HG02981 (cell line): Measurements from ENCODE around the gene SBK2.
A peak's percentile ranks its signal among the peaks of the same experiment; 100 is the strongest.

Experiments used
- ATAC-seq: cut with Tn5 transposase; IDR thresholded peaks from one replicate; pipeline ENCODE4 v1.9.1; 2021; ENCODE audit warnings: mild to moderate bottlenecking, moderate library complexity; ENCODE audit not compliant: unreplicated experiment

SBK2 gene

DNA sequence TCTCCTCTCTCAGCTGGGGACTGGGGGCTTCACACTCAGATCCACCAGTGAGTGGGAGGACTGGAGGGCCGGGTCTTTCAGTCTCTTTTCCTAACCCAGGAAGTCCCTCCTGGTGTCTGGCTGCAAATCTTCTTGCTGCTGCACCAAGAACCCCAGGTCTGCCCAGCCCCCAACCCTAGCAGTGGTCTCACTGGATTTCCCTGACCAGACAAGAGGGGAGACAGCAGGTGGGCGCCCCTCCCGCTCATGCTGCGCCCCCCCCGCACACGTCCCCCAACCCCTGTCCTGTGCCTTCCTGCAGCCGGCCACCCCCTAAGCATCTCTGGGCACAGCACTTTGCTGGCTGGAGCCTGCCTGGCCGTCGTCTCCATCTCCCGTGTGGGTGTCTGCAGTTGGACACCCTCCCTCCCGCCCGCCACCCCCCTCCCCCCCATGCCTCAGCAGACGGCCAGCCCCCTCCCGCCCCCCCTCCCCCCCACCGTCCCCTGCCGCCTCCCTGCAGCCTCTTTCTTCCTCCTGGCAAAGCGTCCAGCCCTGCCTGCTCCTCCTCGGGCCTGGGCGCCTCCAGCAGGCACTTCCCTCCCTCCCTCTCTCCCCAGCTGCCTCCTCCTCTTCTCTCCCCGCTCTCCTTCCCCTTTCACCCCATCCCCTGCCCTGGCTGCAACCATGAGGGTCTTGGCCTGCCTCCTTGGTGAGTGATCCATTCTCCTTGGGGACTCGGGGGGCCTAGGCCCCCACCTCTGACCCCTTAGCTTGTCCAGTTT is 48.8 kb downstream of the SBK2 start, which contains the start of gene SSC5D:
TSS of gene SSC5D (plus strand) at position 513 of the 764 bp plus-strand sequence. CDS start at position 667, 154 bp downstream.
- ATAC-seq, result no peak

DNA sequence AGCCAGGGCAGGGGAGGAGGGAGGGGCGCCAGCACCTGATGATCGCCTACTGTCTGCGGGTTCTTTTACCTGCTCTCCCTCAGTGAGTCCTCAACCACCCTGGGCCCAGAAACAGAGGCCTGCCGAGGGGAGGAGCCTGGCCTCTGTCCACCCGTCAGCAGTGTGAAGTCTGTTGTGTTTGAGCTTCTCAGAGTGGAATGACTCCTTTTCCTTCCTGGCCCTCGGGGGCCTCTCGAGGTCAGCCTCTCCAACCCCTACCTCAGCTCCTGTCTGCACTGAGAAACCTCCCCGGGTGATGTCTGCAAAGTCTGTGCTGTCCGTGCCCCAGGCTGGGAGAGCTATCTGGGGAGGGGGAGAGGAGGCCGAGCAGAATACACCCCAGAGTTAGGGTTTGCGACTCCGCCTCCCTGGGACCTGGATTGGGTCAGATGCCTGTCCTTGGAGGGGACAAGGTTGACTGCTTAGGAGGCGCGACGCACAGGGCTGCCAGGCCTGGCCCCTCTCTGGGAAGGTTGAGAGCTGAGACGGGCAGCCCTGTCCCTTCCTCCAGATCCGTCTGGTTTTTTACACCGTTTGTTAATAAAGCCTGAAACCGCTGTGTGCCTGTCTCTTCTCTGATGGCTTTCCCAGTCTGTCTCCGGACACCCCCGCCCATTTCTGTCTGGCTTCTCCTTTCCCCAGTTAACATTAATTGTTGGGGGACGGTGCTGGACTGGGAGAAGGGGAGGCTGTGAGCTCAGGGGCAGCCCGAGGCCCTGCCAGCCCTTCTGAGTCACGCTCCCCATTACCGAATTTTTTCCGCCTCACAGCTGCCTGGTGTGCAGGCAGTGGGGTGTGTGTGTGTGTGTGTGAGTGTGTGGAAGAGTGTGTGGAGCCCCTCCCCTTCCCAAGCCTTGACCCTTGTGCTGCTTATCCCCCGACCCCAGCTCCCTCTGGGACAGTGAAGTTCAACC is 49.7 kb downstream of the SBK2 start:
- ATAC-seq, result no peak

DNA sequence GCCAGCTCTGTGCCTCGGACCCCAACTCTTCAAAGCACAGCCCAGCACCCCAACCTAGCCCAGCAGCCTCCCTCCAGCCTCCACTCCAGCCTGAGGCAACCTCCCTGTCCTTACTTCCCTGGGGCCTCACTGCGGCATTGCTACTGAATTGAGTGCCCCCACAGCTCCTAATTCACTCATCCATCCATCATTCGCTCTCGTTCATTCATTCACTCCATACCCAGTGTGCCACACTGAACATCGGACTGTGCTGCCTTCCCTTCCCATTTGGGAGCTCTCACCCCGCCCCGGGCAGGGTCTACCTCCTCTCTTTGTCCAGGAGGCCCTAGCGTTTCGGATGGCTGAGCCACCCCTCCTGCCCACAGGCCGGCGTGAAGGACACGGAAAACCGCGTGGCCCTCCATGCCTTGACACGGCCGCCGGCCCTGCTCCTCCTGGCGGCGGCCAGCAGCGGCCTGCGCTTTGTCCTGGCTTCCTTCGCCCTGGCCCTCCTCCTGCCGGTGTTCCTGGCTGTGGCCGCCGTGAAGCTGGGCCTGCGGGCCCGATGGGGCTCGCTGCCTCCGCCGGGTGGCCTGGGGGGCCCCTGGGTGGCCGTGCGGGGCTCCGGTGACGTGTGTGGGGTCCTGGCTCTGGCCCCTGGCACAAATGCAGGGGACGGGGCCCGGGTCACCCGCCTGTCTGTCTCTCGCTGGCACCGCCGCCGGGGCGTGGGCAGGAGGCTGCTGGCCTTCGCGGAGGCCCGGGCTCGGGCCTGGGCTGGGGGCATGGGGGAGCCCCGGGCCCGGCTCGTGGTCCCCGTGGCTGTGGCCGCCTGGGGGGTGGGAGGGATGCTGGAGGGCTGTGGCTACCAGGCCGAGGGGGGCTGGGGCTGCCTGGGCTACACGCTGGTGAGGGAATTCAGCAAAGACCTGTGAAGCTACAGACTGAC is 50.6 kb downstream of the SBK2 start:
- ATAC-seq, result no peak

DNA sequence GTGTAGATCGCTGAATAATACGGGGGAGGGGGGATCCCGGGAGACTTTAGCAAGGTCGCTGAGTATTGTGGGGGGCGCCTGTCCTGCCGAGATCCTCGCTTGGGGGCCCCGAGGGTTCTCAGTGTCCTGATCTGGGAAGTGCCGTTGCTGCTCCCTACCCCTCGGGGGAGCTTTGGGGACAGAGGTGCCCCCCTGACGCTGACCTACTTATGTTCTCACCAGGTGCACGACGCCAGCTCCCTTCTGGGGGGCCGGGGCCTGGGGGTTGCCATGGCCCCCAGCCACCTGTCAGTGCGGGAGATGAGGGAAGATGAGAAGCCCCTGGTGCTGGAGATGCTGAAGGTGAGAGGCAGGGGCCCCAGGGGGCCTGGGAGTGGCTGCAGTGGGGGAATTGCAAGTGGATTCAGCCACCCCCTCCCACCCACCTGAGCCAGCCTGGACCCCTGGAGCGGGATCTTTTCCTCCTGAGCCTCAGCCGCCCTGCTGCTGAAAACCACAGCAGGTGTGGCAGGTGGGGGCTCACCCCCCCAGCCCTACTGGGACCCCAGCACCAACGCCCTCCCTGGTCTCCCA is 51.4 kb downstream of the SBK2 start:
- ATAC-seq, result no peak

DNA sequence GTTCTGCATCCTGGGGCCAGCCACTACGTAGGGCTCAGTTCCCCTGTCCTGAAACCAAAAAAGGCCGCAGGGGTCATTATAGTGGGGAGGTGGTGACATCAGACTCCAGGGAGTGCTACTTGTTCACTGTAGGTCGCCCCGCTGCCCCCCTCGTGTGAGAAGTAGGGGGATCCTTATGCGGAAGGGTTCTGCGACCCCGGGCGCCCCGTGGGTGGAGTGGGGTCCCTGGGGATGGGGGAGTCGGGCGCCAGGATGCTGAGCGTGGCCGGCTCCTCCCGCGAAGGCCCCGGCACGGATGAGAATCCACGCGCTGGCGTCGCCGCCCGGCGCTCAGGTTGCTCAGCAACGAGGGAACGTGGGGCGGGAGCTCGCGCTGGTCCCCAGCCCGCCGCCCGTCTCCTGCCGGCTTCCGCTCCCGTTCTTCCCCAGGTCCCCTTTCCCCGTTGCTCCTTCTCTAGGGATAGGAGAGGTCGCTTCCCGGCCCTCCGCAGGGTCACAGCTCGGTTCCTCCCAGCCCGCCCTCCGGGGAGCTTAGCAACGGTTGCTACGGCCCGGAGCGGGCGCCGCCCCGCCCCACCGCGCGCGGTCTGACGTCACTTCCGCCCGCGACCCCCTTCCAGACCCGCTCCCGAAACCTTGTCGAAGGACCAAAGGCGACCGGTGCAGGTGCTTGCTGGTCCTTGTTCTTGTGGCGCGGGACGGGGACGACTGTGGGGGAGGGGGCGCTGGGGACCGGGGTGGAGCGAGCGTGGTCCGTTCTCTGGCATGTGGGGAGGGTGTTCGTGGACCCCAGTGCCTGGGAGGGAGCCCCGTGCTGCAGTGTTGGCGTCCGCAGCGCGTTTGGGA is 52.1 kb downstream of the SBK2 start, which contains the start of gene NAT14:
TSS of gene NAT14 (plus strand) at position 596 of the 846 bp plus-strand sequence. CDS start 521 bp downstream, outside the sequence.
- peak; percentile 59 for ATAC-seq

DNA sequence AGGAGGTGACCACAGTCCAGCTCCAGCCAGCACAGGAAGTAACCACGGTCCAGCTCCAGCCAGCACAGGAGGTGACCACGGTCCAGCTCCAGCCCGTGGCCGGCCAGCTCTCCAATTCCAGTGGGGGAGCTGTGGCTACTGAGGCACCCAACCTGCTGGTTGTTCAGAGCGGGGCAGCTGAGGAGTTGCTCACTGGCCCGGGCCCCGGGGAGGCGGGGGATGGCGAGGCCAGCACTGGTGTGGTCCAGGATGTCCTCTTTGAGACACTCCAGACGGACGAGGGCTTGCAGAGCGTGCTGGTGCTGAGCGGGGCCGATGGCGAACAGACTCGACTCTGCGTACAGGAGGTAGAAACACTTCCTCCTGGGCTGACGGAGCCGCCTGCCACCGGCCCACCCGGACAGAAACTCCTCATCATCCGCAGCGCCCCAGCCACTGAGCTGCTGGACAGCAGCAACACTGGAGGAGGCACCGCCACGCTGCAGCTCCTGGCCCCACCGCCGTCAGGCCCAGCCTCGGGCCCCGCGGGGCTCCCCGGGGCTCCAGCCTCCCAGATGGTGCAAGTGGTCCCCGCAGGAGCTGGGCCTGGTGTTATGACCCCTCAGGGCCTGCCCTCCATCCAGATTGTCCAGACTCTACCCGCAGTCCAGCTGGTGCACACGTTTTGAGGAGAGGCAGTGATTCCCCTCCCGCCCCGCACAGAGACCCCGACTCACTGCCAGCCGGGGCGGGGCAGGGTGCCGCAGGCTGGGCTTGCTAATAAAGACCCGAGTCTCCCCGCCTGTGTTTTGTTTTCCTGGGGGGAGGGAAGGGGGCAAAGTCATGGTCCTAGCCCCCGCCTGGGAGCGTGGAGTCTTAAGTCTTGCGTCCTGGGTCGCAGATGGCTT is 53.0 kb downstream of the SBK2 start:
- no peak for ATAC-seq

DNA sequence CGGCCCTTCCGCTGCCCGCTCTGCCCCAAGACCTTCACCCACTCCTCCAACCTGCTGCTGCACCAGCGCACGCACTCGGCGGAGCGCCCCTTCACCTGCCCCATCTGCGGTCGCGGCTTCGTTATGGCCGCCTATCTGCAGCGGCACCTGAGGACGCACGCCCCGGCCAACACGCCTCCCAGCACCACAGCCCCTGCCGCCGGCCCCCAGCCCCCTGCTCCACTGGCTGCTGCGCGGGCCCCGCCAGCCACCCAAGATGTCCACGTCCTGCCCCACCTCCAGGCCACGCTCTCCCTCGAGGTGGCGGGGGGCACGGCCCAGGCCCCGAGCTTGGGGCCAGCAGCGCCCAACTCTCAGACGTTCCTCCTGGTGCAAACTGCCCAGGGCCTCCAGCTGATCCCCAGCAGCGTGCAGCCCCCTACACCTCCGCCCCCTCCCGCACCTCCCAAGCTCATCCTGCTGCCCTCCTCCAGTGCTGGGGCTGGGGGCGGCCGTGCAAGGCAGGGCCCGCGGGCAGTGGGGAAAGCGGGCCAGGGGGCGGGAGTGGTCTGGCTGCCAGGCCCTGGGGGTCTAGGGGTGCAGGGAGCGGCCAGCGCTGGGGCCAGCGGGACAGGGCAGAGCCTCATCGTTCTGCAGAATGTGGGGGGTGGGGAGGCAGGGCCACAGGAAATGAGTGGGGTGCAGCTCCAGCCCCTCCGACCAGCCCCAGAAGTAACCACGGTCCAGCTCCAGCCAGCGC is 53.8 kb downstream of the SBK2 start:
- ATAC-seq, result no peak

DNA sequence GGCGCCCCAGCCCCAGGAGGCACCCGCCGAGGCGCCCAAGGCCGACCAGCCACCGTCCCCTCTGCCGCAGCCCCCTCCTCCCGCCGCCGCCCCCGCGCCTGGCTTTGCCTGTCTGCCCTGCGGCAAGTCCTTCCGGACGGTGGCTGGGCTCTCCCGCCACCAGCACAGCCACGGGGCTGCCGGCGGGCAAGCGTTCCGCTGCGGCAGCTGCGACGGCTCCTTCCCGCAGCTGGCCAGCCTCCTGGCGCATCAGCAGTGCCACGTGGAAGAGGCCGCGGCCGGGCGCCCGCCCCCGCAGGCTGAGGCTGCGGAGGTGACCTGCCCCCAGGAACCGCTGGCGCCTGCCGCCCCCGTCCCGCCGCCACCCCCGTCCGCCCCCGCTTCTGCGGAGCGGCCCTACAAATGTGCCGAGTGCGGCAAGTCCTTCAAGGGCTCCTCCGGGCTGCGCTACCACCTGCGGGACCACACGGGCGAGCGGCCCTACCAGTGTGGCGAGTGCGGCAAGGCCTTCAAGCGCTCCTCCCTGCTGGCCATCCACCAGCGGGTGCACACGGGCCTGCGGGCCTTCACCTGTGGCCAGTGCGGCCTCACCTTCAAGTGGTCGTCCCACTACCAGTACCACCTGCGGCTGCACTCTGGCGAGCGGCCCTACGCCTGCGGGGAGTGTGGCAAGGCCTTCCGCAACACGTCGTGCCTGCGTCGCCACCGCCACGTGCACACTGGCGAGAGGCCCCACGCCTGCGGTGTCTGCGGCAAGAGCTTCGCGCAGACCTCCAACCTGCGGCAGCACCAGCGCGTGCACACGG is 54.6 kb downstream of the SBK2 start:
- ATAC-seq, result no peak

DNA sequence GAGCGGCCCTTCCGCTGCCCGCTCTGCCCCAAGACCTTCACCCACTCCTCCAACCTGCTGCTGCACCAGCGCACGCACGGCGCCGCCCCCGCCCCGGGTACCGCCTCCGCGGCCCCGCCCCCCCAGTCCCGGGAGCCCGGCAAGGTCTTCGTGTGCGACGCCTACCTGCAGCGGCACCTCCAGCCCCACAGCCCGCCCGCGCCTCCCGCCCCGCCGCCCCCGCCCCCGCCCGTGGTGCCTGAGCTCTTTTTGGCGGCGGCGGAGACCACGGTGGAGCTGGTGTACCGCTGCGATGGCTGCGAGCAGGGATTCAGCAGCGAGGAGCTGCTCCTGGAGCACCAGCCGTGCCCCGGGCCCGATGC is 55.2 kb downstream of the SBK2 start:
- ATAC-seq, result no peak

DNA sequence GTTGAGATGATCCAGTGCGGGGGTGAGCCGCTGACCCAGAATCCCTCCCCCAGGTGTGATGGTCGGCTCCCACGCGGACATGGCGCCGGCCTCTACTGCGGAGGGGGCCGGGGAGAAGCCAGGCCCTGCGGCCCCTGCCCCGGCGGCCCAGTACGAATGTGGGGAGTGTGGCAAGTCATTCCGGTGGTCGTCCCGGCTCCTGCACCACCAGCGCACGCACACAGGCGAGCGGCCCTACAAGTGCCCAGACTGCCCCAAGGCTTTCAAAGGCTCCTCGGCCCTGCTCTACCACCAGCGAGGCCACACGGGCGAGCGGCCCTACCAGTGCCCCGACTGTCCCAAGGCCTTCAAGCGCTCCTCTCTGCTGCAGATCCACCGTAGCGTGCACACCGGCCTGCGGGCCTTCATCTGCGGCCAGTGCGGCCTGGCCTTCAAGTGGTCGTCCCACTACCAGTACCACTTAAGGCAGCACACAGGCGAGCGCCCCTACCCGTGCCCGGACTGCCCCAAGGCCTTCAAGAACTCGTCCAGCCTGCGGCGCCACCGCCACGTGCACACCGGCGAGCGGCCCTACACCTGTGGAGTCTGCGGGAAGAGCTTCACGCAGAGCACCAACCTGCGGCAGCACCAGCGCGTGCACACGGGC is 55.7 kb downstream of the SBK2 start:
- no peak for ATAC-seq

DNA sequence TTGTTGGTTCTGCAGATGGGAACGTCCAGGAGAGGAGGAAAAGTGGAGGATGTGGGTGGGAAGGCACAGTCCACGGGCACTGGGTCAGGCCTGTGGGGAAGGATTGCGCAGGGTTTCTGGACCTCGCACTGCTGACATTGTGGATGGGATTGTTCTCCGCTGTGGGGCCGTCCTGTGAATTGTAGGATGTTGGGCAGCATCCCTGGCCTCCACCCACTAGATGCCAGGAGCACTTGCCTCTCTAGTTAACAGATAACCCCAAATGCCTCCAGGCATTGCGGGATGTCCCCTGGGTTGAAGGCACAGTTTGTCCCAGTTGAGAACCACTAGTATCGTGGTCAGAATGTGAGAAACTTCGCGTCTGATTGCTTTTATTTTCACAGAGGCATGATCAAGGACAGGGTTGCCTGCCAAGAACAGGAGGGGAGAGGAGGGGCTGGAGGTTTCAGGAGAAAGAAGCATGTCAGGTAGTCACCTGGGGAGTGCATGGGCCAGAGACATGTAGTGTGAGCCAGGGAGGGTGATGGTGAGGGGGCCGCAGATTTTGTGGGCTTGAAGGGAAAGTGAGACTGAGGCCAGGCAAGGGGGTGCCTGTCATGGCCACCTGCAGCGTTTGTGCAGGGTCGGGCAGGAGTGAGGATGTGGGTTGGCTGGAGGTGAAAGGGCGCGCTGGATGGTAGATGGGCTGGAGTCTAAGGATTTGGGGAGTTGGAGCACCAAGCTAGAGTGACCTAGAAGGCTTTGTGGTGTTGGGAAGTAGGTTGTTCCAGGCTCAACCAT is 57.3 kb downstream of the SBK2 start:
- ATAC-seq, result no peak

DNA sequence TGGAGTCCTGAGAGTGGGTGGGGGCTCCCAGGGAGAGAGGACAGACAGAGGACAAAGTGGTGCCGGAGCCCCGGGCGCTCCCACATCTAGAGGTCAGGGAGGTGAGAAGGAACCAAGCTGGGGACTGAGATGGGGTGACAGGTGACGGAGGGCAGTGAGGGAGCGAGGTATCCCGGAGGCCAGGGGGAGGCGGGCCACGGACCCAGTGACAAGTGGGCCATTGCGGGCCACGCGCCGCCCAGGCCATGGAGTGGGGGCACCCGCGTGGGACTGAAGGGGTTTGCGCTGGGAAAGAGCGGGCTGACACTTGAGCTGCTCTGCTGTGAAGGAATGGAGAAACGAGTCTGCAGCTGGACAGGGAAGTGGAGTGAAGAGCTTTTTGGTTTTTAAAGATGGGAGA is 57.9 kb downstream of the SBK2 start:
- ATAC-seq, result no peak
